PC-3 (cell line): ENCODE data around the gene AANAT. TPM values are rescaled to one million over a fixed set of nuclear protein-coding genes. Genes with fewer than 3 reads are reported as not detected.

Experiments
- ATAC-seq: fragments of 200-7000 bp; cut with Tn5 transposase; 2 replicates; pipeline ENCODE4 v1.9.1; 2020; ENCODE audit warnings: mild to moderate bottlenecking, moderate library complexity
- BruUV-seq: library from RNA; stranded (reverse); fragments of 400-500 nt; replicated peaks from 2 replicates; lab custom pipeline; 2021; lab: Mats Ljungman, UMichigan
- CTCF ChIA-PET: fragments of 300-600 bp; sonication (Branson Sonifier 250); formaldehyde crosslinking; loops from one replicate; lab custom pipeline; 2022; ENCODE audit warnings: antibody characterized with exemption; lab: Charles Lee
- POLR2A ChIA-PET: fragments of 300-600 bp; sonication (Branson Sonifier 250); formaldehyde crosslinking; loops from one replicate; lab custom pipeline; 2022; ENCODE audit warnings: antibody characterized with exemption; ENCODE audit not compliant: unreplicated experiment; lab: Charles Lee
- DNase-seq: peaks from one replicate; pipeline ENCODE4 v3.0.0-alpha.2; 2015
- H2AFZ ChIP-seq: fragments of 300-600 bp; sonication (generic); 2 replicates; pipeline ENCODE4 v1.6.0; 2016; ENCODE audit warnings: antibody characterized with exemption, low read length
- H3F3A ChIP-seq: fragments of 300-600 bp; sonication (generic); one replicate; pipeline ENCODE4 v1.6.0; 2017; ENCODE audit warnings: antibody characterized with exemption, low read length, control low read depth, mild to moderate bottlenecking; ENCODE audit not compliant: unreplicated experiment
- H3K27ac ChIP-seq: fragments of 300-600 bp; sonication (generic); 2 replicates; pipeline ENCODE4 v1.5.1; 2016; ENCODE audit warnings: mild to moderate bottlenecking, low read length
- H3K27me3 ChIP-seq: fragments of 300-600 bp; sonication (generic); 2 replicates; pipeline ENCODE4 v1.6.1; 2016; ENCODE audit warnings: low read length, mixed read lengths
- H3K36me3 ChIP-seq: fragments of 300-600 bp; sonication (generic); 2 replicates; pipeline ENCODE4 v1.6.1; 2016; ENCODE audit warnings: low read depth, mixed run types, low read length, mixed read lengths
- H3K4me1 ChIP-seq: fragments of 300-600 bp; sonication (generic); 2 replicates; pipeline ENCODE4 v1.5.1; 2016; ENCODE audit warnings: low read length; ENCODE audit not compliant: insufficient read depth
- H3K4me2 ChIP-seq: fragments of 300-600 bp; sonication (generic); 2 replicates; pipeline ENCODE4 v1.6.0; 2016; ENCODE audit warnings: low read length
- H3K4me3 ChIP-seq: fragments of 300-600 bp; sonication (generic); 2 replicates; pipeline ENCODE4 v1.5.1; 2016; ENCODE audit warnings: mild to moderate bottlenecking, low read length, mixed read lengths
- H3K79me2 ChIP-seq: fragments of 300-600 bp; sonication (generic); 2 replicates; pipeline ENCODE4 v1.6.1; 2017; ENCODE audit warnings: low read length, mixed read lengths
- H3K9ac ChIP-seq: fragments of 300-600 bp; sonication (generic); 2 replicates; pipeline ENCODE4 v1.6.0; 2016; ENCODE audit warnings: mild to moderate bottlenecking, low read length
- H3K9me2 ChIP-seq: fragments of 300-600 bp; sonication (generic); replicated peaks from 2 replicates; pipeline ENCODE4 v1.6.1; 2016; ENCODE audit warnings: mixed run types, low read length, mixed read lengths
- H3K9me3 ChIP-seq: fragments of 300-600 bp; sonication (generic); 2 replicates; pipeline ENCODE4 v1.6.1; 2016; ENCODE audit warnings: low read length, mixed read lengths
- H4K20me1 ChIP-seq: fragments of 300-600 bp; sonication (generic); 2 replicates; pipeline ENCODE4 v1.6.1; 2016; ENCODE audit warnings: low read length, mixed read lengths
- EZH2 ChIP-seq: fragments of 300-600 bp; sonication (generic); IDR thresholded peaks from one replicate; pipeline ENCODE4 v1.6.1; 2017; ENCODE audit warnings: antibody characterized with exemption, mild to moderate bottlenecking, low read length; ENCODE audit not compliant: unreplicated experiment
- EZH2phosphoT487 ChIP-seq: fragments of 300-600 bp; sonication (generic); IDR thresholded peaks from 2 replicates; pipeline ENCODE4 v1.6.1; 2018; ENCODE audit warnings: mild to moderate bottlenecking, antibody characterized with exemption, low read length, borderline replicate concordance
- intact Hi-C: fragments of 100-400 bp; cut with micrococcal nuclease; formaldehyde crosslinking; loops from 2 replicates; pipeline ENCODE4 v1.9.0; 2023
- total RNA-seq: library from RNA; depleted of rRNA; stranded (reverse); fragments of >200 nt; gene quantifications from 2 replicates; pipeline ENCODE4 v1.2.3, GENCODE V29; 2014
- TF ChIP-seq, protein P1 (sequence below): fragments of 300-600 bp; sonication (generic); conservative IDR thresholded peaks from 2 replicates; pipeline ENCODE4 v1.5.1; 2017; ENCODE audit warnings: antibody characterized with exemption, low read depth, mild to moderate bottlenecking, low read length

Gene AANAT
- total RNA-seq, 1 experiment from 2014 or later = not detected

GRCh38 chr17:76469076-76469990, 1.9 kb downstream of the AANAT start:
- Histone ChIP-seq H3K27me3 (no peaks in the 10 kb centered on the region), H3K27ac (no peak overlapping the region), H3F3A (no peaks in the 10 kb centered on the region), H3K4me1 (no peaks in the 10 kb centered on the region; the same call in 1 of the 2 replicates), H3K36me3 (no peaks in the 10 kb centered on the region; the same call in 1 of the 2 replicates), H3K9me3 (no peaks in the 10 kb centered on the region), H3K9ac (no peak overlapping the region), H3K4me3 (no peak overlapping the region), H4K20me1 (no peaks in the 10 kb centered on the region), H3K9me2 (no peaks in the 10 kb centered on the region), H3K4me2 (no peak overlapping the region), H2AFZ (no peak overlapping the region), H3K79me2 (no peaks in the 10 kb centered on the region)
- TF ChIP-seq EZH2 (no peak), EZH2phosphoT487 (no peak)
- TF ChIP-seq, protein P1, sequence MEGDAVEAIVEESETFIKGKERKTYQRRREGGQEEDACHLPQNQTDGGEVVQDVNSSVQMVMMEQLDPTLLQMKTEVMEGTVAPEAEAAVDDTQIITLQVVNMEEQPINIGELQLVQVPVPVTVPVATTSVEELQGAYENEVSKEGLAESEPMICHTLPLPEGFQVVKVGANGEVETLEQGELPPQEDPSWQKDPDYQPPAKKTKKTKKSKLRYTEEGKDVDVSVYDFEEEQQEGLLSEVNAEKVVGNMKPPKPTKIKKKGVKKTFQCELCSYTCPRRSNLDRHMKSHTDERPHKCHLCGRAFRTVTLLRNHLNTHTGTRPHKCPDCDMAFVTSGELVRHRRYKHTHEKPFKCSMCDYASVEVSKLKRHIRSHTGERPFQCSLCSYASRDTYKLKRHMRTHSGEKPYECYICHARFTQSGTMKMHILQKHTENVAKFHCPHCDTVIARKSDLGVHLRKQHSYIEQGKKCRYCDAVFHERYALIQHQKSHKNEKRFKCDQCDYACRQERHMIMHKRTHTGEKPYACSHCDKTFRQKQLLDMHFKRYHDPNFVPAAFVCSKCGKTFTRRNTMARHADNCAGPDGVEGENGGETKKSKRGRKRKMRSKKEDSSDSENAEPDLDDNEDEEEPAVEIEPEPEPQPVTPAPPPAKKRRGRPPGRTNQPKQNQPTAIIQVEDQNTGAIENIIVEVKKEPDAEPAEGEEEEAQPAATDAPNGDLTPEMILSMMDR = no peak
- no peak for ATAC-seq
- intact Hi-C loops = no loop called here
- no peak for DNase-seq
- POLR2A ChIA-PET = no interaction called here
- BruUV-seq = no TSS peak
- CTCF ChIA-PET = interaction anchor here (0.7 kb wide), 1 partner anchor 11 kb away, joined by 3 read pairs; no protein-coding TSS in a partner anchor

- no TSS peak for BruUV-seq
- intact Hi-C loops = no loop called here
- POLR2A ChIA-PET = no interaction called here
- Histone ChIP-seq H3K27ac (no peak overlapping the region), H3K4me1 (no peaks in the 10 kb centered on the region; the same call in 1 of the 2 replicates), H2AFZ (no peak overlapping the region), H3K79me2 (no peaks in the 10 kb centered on the region), H3K36me3 (no peaks in the 10 kb centered on the region; the same call in 1 of the 2 replicates), H3K27me3 (no peaks in the 10 kb centered on the region), H3K9me2 (no peaks in the 10 kb centered on the region), H3K9me3 (no peaks in the 10 kb centered on the region), H3K9ac (no peak overlapping the region), H4K20me1 (no peaks in the 10 kb centered on the region), H3F3A (no peaks in the 10 kb centered on the region), H3K4me3 (no peak overlapping the region), H3K4me2 (no peak overlapping the region)
- TF ChIP-seq, protein P1 = no peak
- TF ChIP-seq EZH2 (no peak), EZH2phosphoT487 (no peak)
- CTCF ChIA-PET = interaction anchor here (0.7 kb wide), 1 partner anchor 11 kb away, joined by 3 read pairs; no protein-coding TSS in a partner anchor
- ATAC-seq (no peak), DNase-seq (no peak)
Measured at GRCh38 chr17:76469991-76470739, 2.8 kb downstream of the AANAT start.
